Heart left ventricle (tissue), 13 donors: ENCODE data around the gene LY86.

Source experiments
- POLR2A ChIP-seq, 2 donors: fragments of 450-650 bp; IDR thresholded peaks; one replicate each; pipeline ENCODE4 v1.6.1; 2017; ENCODE audit warnings: antibody characterized with exemption in 2 of 2, mild to moderate bottlenecking in 2 of 2, moderate library complexity in 2 of 2
- TF ChIP-seq, protein P1 (sequence below), 12 donors: fragments of 200-600 bp; sonication (generic) in 4 of 12; IDR thresholded peaks; one replicate each; pipeline versions ENCODE4 v1.5.0 to v1.8.0; 2018 to 2022; ENCODE audit warnings: antibody characterized with exemption in 12 of 12, mild to moderate bottlenecking in 5 of 12
- donor health status: ischemic (EF 13 %, LVEDD 7.1; RV severe dilation, severe dysfunction).
- donor health status: DM: no; HTN: yes; CAD: no.
- donor health status: DM: no; HTN: no; CAD: no.
- donor health status: ischemic (EF 25% LVEDD 6.9; RV normal size, moderate dysfunction).
- donor health status: ischemic (EF 25% LVEDD 5.7; RV mildly dilated, moderate dysfunction).
- donor health status: ischemic (EF 35%, LVEDD 5.7; RV mildly dilated, moderate dysfunction).
- donor health status: nonischemic (EF 11% LVEDD 7.7; RV severe dilation, severe dysfunction).
- donor health status: DM: yes; HTN: yes; CAD: no.
- donor health status: PGD.
- donor health status: ischemic (EF 29% LVEDD 5.4; RV normal size, mild dysfunction).
- donor health status: nonischemic (EF 23%, LVEDD 6.1; RV moderate dilation, normal function).

DNA sequence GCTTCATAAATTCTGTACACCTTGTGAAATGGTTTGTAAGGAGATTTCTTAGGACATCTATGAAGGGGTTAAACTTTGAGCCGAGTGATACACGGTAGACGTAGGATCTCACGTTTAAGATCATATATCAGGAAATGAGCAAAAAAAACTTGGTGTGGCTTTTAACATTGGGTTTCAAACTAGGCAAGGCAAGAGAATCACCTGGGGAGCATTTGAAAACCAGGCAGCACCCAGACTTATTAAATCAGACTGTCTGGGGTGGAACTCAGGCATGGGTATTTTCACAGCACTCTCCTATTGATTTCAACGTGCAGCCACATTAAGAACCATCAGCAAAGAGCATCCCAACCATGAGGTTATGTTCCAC lies 26.4 kb downstream of the LY86 start:
- TF ChIP-seq, protein P1, sequence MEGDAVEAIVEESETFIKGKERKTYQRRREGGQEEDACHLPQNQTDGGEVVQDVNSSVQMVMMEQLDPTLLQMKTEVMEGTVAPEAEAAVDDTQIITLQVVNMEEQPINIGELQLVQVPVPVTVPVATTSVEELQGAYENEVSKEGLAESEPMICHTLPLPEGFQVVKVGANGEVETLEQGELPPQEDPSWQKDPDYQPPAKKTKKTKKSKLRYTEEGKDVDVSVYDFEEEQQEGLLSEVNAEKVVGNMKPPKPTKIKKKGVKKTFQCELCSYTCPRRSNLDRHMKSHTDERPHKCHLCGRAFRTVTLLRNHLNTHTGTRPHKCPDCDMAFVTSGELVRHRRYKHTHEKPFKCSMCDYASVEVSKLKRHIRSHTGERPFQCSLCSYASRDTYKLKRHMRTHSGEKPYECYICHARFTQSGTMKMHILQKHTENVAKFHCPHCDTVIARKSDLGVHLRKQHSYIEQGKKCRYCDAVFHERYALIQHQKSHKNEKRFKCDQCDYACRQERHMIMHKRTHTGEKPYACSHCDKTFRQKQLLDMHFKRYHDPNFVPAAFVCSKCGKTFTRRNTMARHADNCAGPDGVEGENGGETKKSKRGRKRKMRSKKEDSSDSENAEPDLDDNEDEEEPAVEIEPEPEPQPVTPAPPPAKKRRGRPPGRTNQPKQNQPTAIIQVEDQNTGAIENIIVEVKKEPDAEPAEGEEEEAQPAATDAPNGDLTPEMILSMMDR (IDR thresholded peaks at IDR 0.05) = no peak
- TF ChIP-seq POLR2A (IDR thresholded peaks at IDR 0.05) = no peak
